GM12891 (cell line): ENCODE measurements around the gene DYSF.
A peak's percentile ranks its signal among the peaks of the same experiment; 100 is the strongest.

ENCODE experiments used
- DNase-seq: peaks from one replicate; pipeline ENCODE4 v3.0.0; 2011; ENCODE audit warnings: low spot score; ENCODE audit not compliant: insufficient read length
- FAIRE-seq: peaks from 2 replicates; lab custom pipeline; 2011; peaks lifted over from hg19 to GRCh38; lab: Jason Lieb, UNC
- PAX5 ChIP-seq: IDR thresholded peaks from 2 replicates; pipeline ENCODE4 v1.6.1; 2011; ENCODE audit warnings: low read length, moderate library complexity, mild to moderate bottlenecking; ENCODE audit not compliant: insufficient read depth, severe bottlenecking
- POLR2A ChIP-seq: IDR thresholded peaks from 2 replicates; pipeline ENCODE4 v1.6.1; 2011; ENCODE audit warnings: low read depth, low read length, control low read depth
- POLR2AphosphoS5 ChIP-seq: IDR thresholded peaks from 2 replicates; pipeline ENCODE4 v1.6.1; 2011; ENCODE audit warnings: low read depth, low read length, control low read depth
- POU2F2 ChIP-seq: IDR thresholded peaks from 2 replicates; pipeline ENCODE4 v1.6.1; 2011; ENCODE audit warnings: low read depth, mild to moderate bottlenecking, control low read depth, low read length, moderate library complexity
- SPI1 ChIP-seq: IDR thresholded peaks from 2 replicates; pipeline ENCODE4 v1.6.1; 2011; ENCODE audit warnings: low read depth, low read length, control low read depth
- TAF1 ChIP-seq: IDR thresholded peaks from 2 replicates; pipeline ENCODE4 v1.6.1; 2011; ENCODE audit warnings: low read depth, low read length, control low read depth

Gene DYSF

DNA sequence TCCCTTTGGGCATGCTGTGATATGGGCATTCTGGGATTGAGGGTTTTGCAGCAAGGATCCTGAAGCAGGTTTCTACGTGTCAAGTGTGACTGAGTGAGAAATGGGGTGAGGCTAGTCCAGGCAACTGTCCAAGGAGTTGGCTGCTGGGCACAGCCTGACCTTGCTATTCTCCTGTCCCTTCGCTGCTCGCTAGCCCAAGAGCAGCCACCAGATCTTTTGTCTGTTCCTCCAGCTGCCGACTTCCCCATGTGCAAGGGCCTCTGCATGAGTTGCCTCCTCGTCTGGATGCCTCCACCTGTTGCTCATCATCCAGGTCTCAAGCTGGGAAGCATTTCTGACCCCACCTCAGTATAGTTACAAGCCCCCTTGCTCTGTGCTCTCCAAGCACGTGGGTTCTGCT is 71.1 kb downstream of the DYSF start:
- no peak for FAIRE-seq
- no peak for DNase-seq
- no peak for TF ChIP-seq SPI1
- no peak for TF ChIP-seq POU2F2
- no peak for TF ChIP-seq POLR2A
- TF ChIP-seq TAF1 = no peak
- TF ChIP-seq PAX5 = no peak
- no peak for TF ChIP-seq POLR2AphosphoS5

GRCh38 chr2:71526141-71526540 is 72.8 kb downstream of the DYSF start:
- DNase-seq (no peak), FAIRE-seq (no peak)
- TF ChIP-seq POLR2AphosphoS5 (no peak), POLR2A (no peak), PAX5 (no peak), SPI1 (no peak), TAF1 (no peak), POU2F2 (no peak)

DNA sequence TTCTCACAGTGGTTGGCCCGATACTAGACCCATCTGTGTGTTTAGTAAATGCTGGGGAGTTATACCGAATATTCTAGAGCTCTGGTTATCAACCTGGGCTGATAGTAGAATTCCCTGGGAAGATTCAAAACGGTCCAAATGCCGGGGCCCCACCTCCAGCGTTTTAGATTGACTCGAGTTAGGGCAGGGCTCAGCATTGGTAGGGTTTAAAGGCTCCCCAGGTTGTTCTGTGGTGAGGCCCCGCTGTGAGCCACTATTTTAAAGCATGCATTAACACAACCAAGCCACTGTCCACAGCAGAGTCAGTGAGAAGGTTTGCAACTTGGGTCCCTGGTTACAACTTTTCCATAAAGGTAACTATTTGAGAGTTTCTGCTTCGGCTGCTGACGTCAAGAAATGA is 73.6 kb downstream of the DYSF start:
- FAIRE-seq (no peak), DNase-seq (no peak)
- TF ChIP-seq SPI1 (no peak), TAF1 (no peak), PAX5 (no peak), POLR2AphosphoS5 (no peak), POU2F2 (no peak), POLR2A (no peak)

GRCh38 chr2:71528131-71528591 is 74.8 kb downstream of the DYSF start:
- DNase-seq (no peak), FAIRE-seq (no peak)

GRCh38 chr2:71528749-71529148 is 75.4 kb downstream of the DYSF start:
- DNase-seq (no peak), FAIRE-seq (no peak)
- TF ChIP-seq POU2F2 (no peak), SPI1 (no peak), PAX5 (no peak), POLR2A (no peak), TAF1 (no peak), POLR2AphosphoS5 (no peak)

More at GRCh38 chr2:71528131-71528591, 74.8 kb downstream of the DYSF start:
- TF ChIP-seq PAX5 = no peak
- no peak for TF ChIP-seq POLR2AphosphoS5
- no peak for TF ChIP-seq POU2F2
- TF ChIP-seq TAF1 = no peak
- no peak for TF ChIP-seq POLR2A

DNA sequence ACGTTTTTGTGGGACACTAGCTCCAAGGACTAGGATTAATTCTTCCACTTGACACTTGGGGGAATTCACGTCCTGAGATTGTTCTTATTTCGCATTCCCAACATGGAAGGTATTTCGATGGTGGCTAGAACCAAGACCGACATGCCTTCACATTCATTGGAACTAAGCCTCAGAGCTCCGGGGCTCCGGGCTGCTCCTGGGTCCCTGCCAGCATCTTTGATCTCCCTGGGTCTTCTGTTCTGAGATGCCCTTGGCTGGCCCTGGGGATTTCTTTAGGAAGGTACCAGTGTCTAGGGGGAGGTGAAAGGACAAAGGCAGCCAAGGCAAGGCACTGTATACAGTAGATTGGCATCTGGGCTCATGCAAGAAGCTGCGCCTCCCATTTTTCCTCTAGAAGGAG is 76.8 kb downstream of the DYSF start:
- no peak for DNase-seq
- TF ChIP-seq SPI1 = no peak
- TF ChIP-seq POU2F2 = no peak
- TF ChIP-seq TAF1 = no peak
- no peak for TF ChIP-seq POLR2A
- no peak for TF ChIP-seq POLR2AphosphoS5
- TF ChIP-seq PAX5 = no peak
- no peak for FAIRE-seq

DNA sequence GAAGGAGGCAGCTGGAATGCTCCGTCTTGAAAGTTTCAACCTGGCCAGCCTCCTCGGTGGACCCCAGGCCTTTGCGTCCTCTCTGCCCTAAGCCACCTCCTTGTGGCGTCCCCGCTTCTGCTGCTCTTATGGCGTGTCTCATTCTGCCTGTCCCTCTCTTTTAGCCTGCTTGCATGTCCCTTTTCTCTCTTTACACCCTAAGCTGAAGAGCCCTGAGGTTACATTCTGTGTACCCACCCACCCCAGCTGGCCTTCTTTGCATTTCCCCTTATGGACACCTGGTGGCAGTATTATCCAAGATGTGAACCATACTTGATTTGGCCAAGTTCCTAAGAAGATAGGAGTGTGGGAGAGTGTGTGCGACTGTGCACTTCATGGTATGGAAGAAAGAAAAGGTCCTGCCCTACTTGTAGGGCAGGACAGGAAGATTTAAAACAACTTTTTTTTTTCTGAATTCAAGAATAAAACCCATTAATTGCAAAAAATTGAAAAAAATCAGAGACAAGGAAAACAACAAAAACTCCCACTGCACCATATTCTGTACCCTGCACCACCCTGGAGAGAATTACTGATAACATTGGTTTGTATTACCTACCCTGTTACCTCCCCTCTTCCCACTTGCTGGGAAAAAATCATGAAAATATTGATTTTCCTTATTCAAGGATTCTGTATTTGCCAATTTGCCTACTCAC is 77.4 kb downstream of the DYSF start:
- DNase-seq (peak; percentile 49), FAIRE-seq (peak; percentile 63)
- TF ChIP-seq SPI1 (0 out of 2 replicates have a peak, but pooled peaks have one; percentile 1), POLR2AphosphoS5 (no peak)

DNA sequence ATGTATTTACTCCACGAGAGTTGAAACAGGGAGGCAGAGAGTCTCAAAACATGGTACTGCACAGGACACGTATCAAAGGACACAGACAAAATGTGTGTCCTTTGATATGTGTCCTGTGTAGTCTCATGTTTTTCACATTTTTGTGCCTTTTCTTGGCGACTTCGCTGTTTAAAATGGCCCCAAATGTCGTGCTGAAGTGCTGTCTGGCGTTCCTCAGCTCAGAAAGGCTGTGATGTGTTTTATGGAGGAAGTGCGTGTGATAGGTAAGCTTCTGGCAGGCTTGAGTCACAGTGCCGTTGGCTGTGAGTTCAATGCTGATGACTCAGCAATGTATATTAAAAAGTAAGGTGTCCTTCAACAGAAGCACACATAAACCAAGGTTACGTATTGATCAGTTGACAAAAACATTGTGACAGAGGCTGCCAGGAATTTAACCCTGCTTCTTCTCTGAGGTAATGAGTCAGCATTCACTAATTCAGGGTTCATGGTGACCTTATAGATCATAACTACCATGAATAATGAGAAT is 78.2 kb downstream of the DYSF start:
- TF ChIP-seq POU2F2 (no peak), TAF1 (no peak), SPI1 (no peak), PAX5 (no peak)
- FAIRE-seq (no peak), DNase-seq (no peak)

DNA sequence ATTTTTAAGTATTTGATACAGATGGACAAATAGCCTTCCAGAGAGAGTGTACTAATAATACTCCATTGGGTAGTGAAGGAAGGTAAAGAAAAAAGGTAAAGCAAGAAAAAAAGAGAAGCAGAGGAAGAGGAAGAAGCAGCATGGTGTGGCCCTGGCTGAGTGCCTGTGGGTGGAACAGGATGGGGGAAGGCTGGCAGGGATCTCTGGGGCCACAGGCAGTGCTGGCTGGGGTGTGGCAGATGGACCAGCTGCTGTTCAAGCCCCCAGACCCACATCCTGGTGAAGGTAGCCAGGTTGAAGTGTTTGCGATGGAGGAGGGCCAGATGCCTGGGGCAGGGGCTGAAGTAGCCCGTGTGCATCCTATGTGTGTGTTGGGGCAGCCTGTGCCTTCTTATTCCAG is 79.0 kb downstream of the DYSF start:
- TF ChIP-seq PAX5 (no peak), POLR2A (no peak), TAF1 (no peak), SPI1 (no peak), POLR2AphosphoS5 (no peak), POU2F2 (no peak)
- DNase-seq (no peak), FAIRE-seq (no peak)

DNA sequence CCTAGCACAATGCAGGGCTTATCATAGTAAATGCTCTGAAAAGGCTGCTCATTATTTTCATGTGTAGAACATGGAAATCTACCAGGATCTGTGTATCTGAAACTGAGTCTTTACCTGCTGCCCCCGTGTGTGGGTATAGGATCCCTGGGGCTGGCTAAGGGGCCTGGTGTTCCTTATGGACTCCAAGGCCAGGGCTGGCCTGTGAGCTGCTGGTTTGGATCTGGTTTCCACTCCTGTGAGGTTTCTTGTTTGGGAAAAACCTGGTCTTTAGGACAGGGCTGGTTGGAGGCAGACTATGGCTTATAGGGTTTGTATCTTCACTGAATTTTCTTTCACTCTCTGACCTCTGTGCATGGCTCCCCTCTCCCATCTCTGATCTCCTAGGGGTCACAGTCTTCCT is 80.8 kb downstream of the DYSF start:
- FAIRE-seq = no peak
- no peak for TF ChIP-seq SPI1
- no peak for TF ChIP-seq TAF1
- TF ChIP-seq PAX5 = no peak
- no peak for TF ChIP-seq POLR2A
- no peak for TF ChIP-seq POU2F2
- no peak for TF ChIP-seq POLR2AphosphoS5
- no peak for DNase-seq
